GM18868 (cell line): Measurements from ENCODE around the gene CAMKV.
"Not testable (repeated sequence)": the region's sequence is repeated elsewhere in the genome, so short reads cannot be mapped to it uniquely, and the experiment has no call there.

Source experiments
- ATAC-seq: cut with Tn5 transposase; IDR thresholded peaks from one replicate; pipeline ENCODE4 v1.9.1; 2021; ENCODE audit warnings: mild to moderate bottlenecking, moderate library complexity; ENCODE audit not compliant: unreplicated experiment

CAMKV gene

GRCh38 chr3:49856181-49857005 is 13.3 kb downstream of the CAMKV start, which contains the start of gene TRAIP:
TRAIP (minus strand) TSS chr3:49856564; CDS start chr3:49856453, 111 bp downstream.
- ATAC-seq, result peak; percentile 98

GRCh38 chr3:49855662-49856061 is 14.0 kb downstream of the CAMKV start:
- no peak for ATAC-seq

DNA sequence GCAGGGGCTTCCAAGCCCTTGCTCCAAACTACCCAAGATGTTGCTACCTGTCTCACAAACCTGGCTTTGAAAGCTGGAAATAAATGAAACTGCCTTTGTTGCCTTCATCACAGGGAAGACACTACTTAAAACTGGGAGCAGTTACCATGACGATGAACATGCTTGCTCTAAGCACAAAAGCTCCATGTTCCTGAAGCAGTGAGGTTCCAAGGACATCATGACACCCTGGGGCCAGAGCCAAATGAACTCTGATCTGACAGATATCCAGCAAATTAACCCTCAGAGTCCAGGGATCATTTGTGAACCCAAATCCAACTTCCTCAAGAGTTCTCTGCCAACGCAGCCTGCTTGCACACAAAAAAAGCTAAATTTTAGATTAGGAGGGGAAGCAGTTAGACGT is 24.0 kb downstream of the CAMKV start:
- no peak for ATAC-seq

GRCh38 chr3:49844464-49845183 is 25.1 kb downstream of the CAMKV start:
- no peak for ATAC-seq

DNA sequence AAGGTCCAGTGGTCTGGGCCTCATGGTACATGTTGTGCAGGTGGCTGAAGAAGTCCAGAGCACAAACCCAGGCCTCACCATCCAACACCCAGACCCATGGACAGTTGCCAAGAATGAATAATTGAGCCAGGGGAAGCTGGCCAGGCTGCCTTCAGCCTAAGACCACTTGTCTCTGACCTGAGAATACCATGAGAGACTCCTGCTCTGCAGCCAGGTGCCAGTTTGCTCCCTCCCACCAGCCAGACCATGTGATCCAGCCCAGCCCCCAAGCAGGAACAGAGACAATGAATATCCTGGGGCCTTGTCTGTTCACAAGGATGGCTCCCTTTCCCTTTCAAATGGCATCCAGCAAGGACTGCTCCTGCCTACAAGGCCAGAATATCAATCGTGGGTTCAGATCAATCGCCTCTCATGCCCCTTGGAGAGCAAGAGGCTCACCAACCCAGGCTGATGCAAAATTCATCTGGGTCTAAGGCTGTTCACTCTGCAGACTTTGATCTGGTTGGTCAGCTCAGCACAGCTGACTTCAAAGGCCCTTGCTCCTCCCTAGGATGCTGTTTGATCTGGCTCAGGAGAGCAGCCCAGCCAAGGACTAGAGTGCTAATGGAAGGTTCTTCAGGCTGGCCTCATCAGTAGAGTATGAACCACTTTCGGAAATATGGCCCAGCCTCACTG is 26.7 kb downstream of the CAMKV start:
- no peak for ATAC-seq

- no peak for ATAC-seq
These were observed 27.9 kb downstream of the CAMKV start for GRCh38 chr3:49841806-49842205.

GRCh38 chr3:49841126-49841696 is 28.5 kb downstream of the CAMKV start:
- ATAC-seq, result no peak

DNA sequence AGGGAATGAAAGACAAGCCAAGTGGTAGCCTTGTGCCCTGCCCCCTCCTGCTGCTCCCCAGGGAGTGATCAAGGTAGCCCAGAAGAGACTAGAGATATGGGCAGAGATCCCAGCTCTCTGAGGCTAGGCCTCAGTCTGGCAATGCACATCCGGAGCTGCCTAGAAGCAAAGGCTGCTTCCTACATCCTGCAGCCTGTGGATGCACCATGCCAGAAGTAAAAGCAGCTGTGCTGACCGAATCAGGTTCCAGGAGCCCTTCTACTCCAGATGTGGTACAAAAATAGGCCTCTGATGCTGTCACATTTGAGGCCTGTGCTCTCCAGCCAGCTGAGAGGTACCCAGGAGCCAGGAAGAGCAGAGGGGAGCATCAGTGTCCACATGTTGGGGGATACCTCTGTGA is 29.3 kb downstream of the CAMKV start:
- no peak for ATAC-seq

- no peak for ATAC-seq
These were observed 30.4 kb downstream of the CAMKV start for GRCh38 chr3:49839193-49839809.

DNA sequence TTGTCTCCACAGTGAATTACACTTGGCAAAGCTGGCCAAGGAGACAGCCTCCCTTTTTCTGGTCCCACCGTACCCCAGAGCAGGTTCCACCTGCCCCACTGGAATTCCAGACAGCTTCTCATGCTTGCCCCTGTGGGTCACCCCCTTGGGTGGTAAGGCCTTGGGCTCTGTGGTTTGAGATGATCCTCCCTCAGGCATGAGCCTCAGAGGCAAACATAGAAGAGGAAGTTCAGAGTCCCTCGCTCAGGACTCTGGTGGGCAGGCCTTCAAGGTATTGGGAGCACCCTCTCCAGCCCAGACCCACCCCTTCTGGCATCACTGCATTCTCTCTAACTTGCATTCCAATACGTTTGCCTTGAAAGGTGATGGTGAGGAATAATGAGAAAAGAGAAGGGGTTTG is 38.4 kb downstream of the CAMKV start:
- ATAC-seq, result no peak

GRCh38 chr3:49826016-49826415 is 43.7 kb downstream of the CAMKV start:
- ATAC-seq, result no peak

- not testable (repeated sequence) for ATAC-seq
These were observed 46.6 kb downstream of the CAMKV start for GRCh38 chr3:49823131-49823530.

- no peak for ATAC-seq
These were observed 56.1 kb downstream of the CAMKV start, which contains the start of gene UBA7 for GRCh38 chr3:49813497-49814174. UBA7 (minus strand) TSS chr3:49813953; CDS start chr3:49813787, 166 bp downstream.

DNA sequence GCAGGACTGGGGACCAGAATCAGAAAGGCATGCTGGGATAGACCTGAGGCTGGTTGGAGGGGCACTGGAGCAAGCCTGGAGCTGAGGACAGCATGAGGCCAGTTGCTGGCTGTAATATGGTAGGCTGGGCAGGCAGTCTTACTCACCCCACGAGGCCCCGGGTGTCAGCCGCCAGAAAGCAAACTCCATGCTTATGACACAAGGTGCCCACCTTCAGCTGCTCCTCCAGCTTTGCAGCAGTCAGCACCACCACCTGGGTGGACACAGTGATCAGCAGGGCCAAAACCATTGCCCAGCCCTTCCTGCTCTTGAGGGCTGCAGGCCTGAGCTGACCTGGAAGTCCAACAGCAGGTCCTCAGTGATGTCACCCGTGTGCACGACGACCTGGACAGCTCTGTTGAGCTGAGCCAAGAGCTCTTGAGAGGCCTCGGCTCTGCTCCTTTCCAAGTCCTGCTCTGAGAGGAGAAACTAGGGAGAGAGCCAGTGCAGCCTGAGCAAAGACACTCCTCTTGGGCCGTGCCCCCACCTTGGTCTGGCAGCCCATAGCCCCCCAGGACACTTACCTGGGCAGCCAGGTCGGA is 56.7 kb downstream of the CAMKV start:
- ATAC-seq, result no peak
